HepG2 (cell line): Measurements from ENCODE around the gene UBAP2L. TPM values are rescaled to one million over a fixed set of nuclear protein-coding genes. Genes with fewer than 3 reads are reported as not detected.

Experiments
- AFF4 ChIP-seq: sonication (generic); formaldehyde crosslinking; IDR thresholded peaks from 2 replicates; pipeline ENCODE4 v1.4.0; 2020; ENCODE audit warnings: missing genetic modification reagents
- AGO1 ChIP-seq: fragments of 200-400 bp; formaldehyde crosslinking; IDR thresholded peaks from 2 replicates; pipeline ENCODE4 v1.6.1; 2017; ENCODE audit warnings: mild to moderate bottlenecking, low read depth, low read length, moderate library complexity; ENCODE audit not compliant: poor library complexity, severe bottlenecking
- CC2D1A ChIP-seq: sonication (generic); formaldehyde crosslinking; IDR thresholded peaks from 2 replicates; pipeline ENCODE4 v1.8.1; 2023; ENCODE audit warnings: mild to moderate bottlenecking, missing genetic modification reagents
- DPF2 ChIP-seq: sonication (generic); formaldehyde crosslinking; IDR thresholded peaks from 2 replicates; pipeline ENCODE4 v1.4.0; 2020; ENCODE audit warnings: mild to moderate bottlenecking, low read depth, missing genetic modification reagents, borderline replicate concordance
- E2F2 ChIP-seq: sonication (generic); formaldehyde crosslinking; IDR thresholded peaks from 2 replicates; pipeline ENCODE4 v1.4.0; 2020; ENCODE audit warnings: missing genetic modification reagents, borderline replicate concordance
- GATAD2A ChIP-seq: IDR thresholded peaks from 2 replicates; pipeline ENCODE4 v1.6.1; 2016
- KLF9 ChIP-seq: IDR thresholded peaks from 2 replicates; pipeline ENCODE4 v1.6.1; 2016; ENCODE audit warnings: low read depth
- MAZ ChIP-seq, 2 experiments: sonication (generic) in 1 of 2; formaldehyde crosslinking in 1 of 2; IDR thresholded peaks; 2 replicates each; pipeline versions ENCODE4 v1.5.0 to v1.6.1; 2012 to 2020; ENCODE audit warnings: low read depth in 2 of 2, mild to moderate bottlenecking in 2 of 2, borderline replicate concordance in 1 of 2, improper control_type of control experiment in 1 of 2, low read length in 1 of 2, missing genetic modification reagents in 1 of 2, moderate library complexity in 1 of 2
- NCOR1 ChIP-seq: fragments of 200-600 bp; sonication (generic); IDR thresholded peaks from 2 replicates; pipeline ENCODE4 v1.7.0; 2017; ENCODE audit warnings: antibody characterized with exemption, low read length, borderline replicate concordance
- NR2C2 ChIP-seq: sonication (generic); formaldehyde crosslinking; IDR thresholded peaks from 2 replicates; pipeline ENCODE4 v1.4.0; 2020; ENCODE audit warnings: missing genetic modification reagents, mild to moderate bottlenecking, moderate library complexity, borderline replicate concordance
- NR2F2 ChIP-seq: IDR thresholded peaks from 2 replicates; pipeline ENCODE4 v1.6.1; 2012; ENCODE audit warnings: low read depth, inconsistent platforms, borderline replicate concordance
- PCBP2 ChIP-seq: fragments of 200-400 bp; formaldehyde crosslinking; optimal IDR thresholded peaks from 2 replicates; pipeline ENCODE3; 2018; ENCODE audit warnings: low read length, low read depth; ENCODE audit not compliant: poor library complexity, severe bottlenecking
- POGK ChIP-seq: sonication (generic); formaldehyde crosslinking; conservative IDR thresholded peaks from 2 replicates; pipeline ENCODE4 v1.8.0; 2022; ENCODE audit warnings: mild to moderate bottlenecking, moderate library complexity, missing genetic modification reagents
- SMC3 ChIP-seq: IDR thresholded peaks from 2 replicates; pipeline ENCODE4 v1.6.1; 2011; ENCODE audit warnings: low read length, improper control_type of control experiment
- ZFP82 ChIP-seq: sonication (generic); formaldehyde crosslinking; IDR thresholded peaks from 2 replicates; pipeline ENCODE4 v1.5.1; 2020; ENCODE audit warnings: mild to moderate bottlenecking, missing genetic modification reagents, borderline replicate concordance
- ZFYVE20 ChIP-seq: sonication (generic); formaldehyde crosslinking; IDR thresholded peaks from 2 replicates; pipeline ENCODE4 v1.8.0; 2023; ENCODE audit warnings: low read depth, mild to moderate bottlenecking, moderate library complexity, missing genetic modification reagents, borderline replicate concordance
- ZIK1 ChIP-seq: sonication (generic); formaldehyde crosslinking; IDR thresholded peaks from 2 replicates; pipeline ENCODE4 v1.5.0; 2020; ENCODE audit warnings: mild to moderate bottlenecking, low read depth, missing genetic modification reagents, borderline replicate concordance
- ZMYM2 ChIP-seq: sonication (generic); formaldehyde crosslinking; IDR thresholded peaks from 2 replicates; pipeline ENCODE4 v1.8.0; 2022; ENCODE audit warnings: mild to moderate bottlenecking, missing genetic modification reagents
- ZNF33B ChIP-seq: sonication (generic); formaldehyde crosslinking; IDR thresholded peaks from 2 replicates; pipeline ENCODE4 v1.5.1; 2020; ENCODE audit warnings: mild to moderate bottlenecking, missing genetic modification reagents
- ZNF496 ChIP-seq: sonication (generic); formaldehyde crosslinking; IDR thresholded peaks from 2 replicates; pipeline ENCODE4 v1.8.1; 2023; ENCODE audit warnings: mild to moderate bottlenecking, moderate library complexity, missing genetic modification reagents; ENCODE audit not compliant: insufficient replicate concordance
- ZNF841 ChIP-seq: sonication (generic); formaldehyde crosslinking; IDR thresholded peaks from 2 replicates; pipeline ENCODE4 v1.8.1; 2023; ENCODE audit warnings: missing genetic modification reagents, borderline replicate concordance
- polyA plus RNA-seq, 8 experiments: library from polyadenylated mRNA; depleted of rRNA in 3 of 8; stranded (reverse) in 7 of 8; unstranded in 1 of 8; fragments of >200 nt; fragmentation: Illumina TruSeq in 4 of 8; extraction: Trizol in 4 of 8; gene quantifications; 2 replicates each; pipeline versions ENCODE4 v1.2.1 to v1.2.3, GENCODE V29; 2011 to 2016; ENCODE audit warnings: low read depth in 4 of 8, missing spikeins in 1 of 8, mixed read lengths in 1 of 8; ENCODE audit not compliant: insufficient read depth in 1 of 8
- total RNA-seq, 5 experiments: library from RNA; depleted of rRNA; stranded (reverse); fragments of >200 nt; fragmentation: Illumina TruSeq; extraction: Trizol; gene quantifications; 2 replicates each; pipeline ENCODE4 v1.2.3, GENCODE V29; 2016; ENCODE audit warnings: low read depth in 1 of 5

Gene UBAP2L
- total and polyA plus RNA-seq, 2 of the 13 experiments (the other 11 are each of a cell fraction or from before 2014, with no cell fraction given): 74.2 to 159 TPM

GRCh38 chr1:154220071-154220969, at the start of gene UBAP2L (continued):
- TF ChIP-seq SMC3 (no peak), ZFYVE20 (CRISPR knock-in tag) (no peak), ZNF841 (CRISPR knock-in tag) (no peak), MAZ (IDR thresholded peaks at IDR 0.05; ENCODE audit: borderline replicate concordance, low read depth, low read length) (no peak; the same call in none of the 2 replicates), MAZ (CRISPR knock-in tag; IDR thresholded peaks at IDR 0.05; ENCODE audit: low read depth) (peak; percentile 73), ZIK1 (CRISPR knock-in tag) (peak; percentile 97), KLF9 (peak; percentile 75; the same call in 1 of the 2 replicates), DPF2 (CRISPR knock-in tag) (no peak), CC2D1A (CRISPR knock-in tag) (no peak), ZNF496 (CRISPR knock-in tag) (no peak), ZNF33B (CRISPR knock-in tag) (peak; percentile 88; the same call in 1 of the 2 replicates), AFF4 (peak; percentile 90), ZMYM2 (CRISPR knock-in tag) (peak; percentile 52; the same call in 1 of the 2 replicates), POGK (CRISPR knock-in tag) (peak; percentile 62; the same call in 1 of the 2 replicates), NCOR1 (peak; percentile 48; the same call in 1 of the 2 replicates), ZFP82 (CRISPR knock-in tag) (0 out of 2 replicates have a peak, but pooled peaks have one; percentile 62), PCBP2 (no peak), GATAD2A (CRISPR knock-in tag) (peak; percentile 82), NR2F2 (no peak; the same call in 1 of the 2 replicates), NR2C2 (CRISPR knock-in tag) (peak; percentile 67; the same call in 1 of the 2 replicates), E2F2 (CRISPR knock-in tag) (no peak; the same call in 1 of the 2 replicates), AGO1 (peak; percentile 44)
